Ishikawa (cell line): ENCODE measurements around the gene ATG2B.

ENCODE experiments used
- CEBPB ChIP-seq: IDR thresholded peaks from 2 replicates; pipeline ENCODE4 v1.6.1; 2012
- CREB1 ChIP-seq: IDR thresholded peaks from 2 replicates; pipeline ENCODE4 v1.6.1; 2012; ENCODE audit warnings: low read depth
- EGR1 ChIP-seq: IDR thresholded peaks from 2 replicates; pipeline ENCODE4 v1.6.1; 2012
- EP300 ChIP-seq: IDR thresholded peaks from 2 replicates; pipeline ENCODE4 v1.6.1; 2012; ENCODE audit warnings: borderline replicate concordance
- FOXM1 ChIP-seq: IDR thresholded peaks from 2 replicates; pipeline ENCODE4 v1.6.1; 2012; ENCODE audit warnings: low read depth, borderline replicate concordance
- NFIC ChIP-seq: IDR thresholded peaks from 2 replicates; pipeline ENCODE4 v1.6.1; 2012
- RAD21 ChIP-seq: IDR thresholded peaks from 2 replicates; pipeline ENCODE4 v1.6.1; 2012; ENCODE audit warnings: low read depth
- TAF1 ChIP-seq: IDR thresholded peaks from 2 replicates; pipeline ENCODE4 v1.6.1; 2012; ENCODE audit warnings: low read depth, mild to moderate bottlenecking
- TCF12 ChIP-seq: IDR thresholded peaks from 2 replicates; pipeline ENCODE4 v1.6.1; 2012; ENCODE audit warnings: low read depth
- TEAD4 ChIP-seq: IDR thresholded peaks from 2 replicates; pipeline ENCODE4 v1.6.1; 2012
- YY1 ChIP-seq: IDR thresholded peaks from 2 replicates; pipeline ENCODE4 v1.6.1; 2012; ENCODE audit warnings: low read depth
- ZBTB7A ChIP-seq: IDR thresholded peaks from 2 replicates; pipeline ENCODE4 v1.6.1; 2012; ENCODE audit warnings: low read depth
- TF ChIP-seq, protein P1 (sequence below): IDR thresholded peaks from 2 replicates; pipeline ENCODE4 v1.6.1; 2012
- TF ChIP-seq, protein P2 (sequence below): IDR thresholded peaks from 2 replicates; pipeline ENCODE4 v1.6.1; 2012
- TF ChIP-seq, protein P3 (sequence below): IDR thresholded peaks from 2 replicates; pipeline ENCODE4 v1.6.1; 2012; ENCODE audit warnings: low read depth, mild to moderate bottlenecking

Gene ATG2B

DNA sequence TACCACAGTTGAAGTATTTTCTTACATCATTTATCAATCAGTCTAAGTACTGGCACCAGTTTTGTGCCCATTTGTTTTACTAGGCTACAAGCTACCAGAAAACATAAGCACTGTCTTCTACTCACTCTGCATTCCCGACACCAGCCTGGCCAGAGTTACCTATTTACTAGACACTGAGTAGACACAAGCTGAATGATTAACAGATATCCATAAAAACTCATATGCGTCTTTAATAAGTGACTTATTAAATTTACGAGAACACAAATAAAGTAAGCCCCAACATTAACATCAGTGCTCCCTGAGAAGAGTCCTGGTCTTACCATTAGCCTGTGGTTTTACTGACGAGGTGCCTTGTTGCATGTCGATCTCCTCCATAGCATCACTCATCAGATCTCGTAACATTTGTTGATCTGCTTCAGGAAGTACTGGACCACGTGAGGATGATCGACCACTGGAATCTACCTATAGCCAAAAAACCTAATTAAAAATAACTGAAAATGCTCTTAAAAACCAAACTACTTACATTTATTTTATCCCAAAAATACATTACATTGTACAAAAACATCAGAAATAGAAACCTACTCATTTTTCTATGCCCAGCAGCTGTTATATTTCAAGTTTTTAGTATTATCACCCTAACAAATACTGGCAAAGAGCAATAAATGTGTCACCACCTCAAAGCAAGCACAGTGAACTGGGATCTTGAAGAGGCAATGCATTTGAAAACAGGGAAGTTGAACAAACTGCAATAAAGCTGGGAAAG is 53.8 kb downstream of the ATG2B start:
- TF ChIP-seq, protein P1, sequence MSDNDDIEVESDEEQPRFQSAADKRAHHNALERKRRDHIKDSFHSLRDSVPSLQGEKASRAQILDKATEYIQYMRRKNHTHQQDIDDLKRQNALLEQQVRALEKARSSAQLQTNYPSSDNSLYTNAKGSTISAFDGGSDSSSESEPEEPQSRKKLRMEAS: no peak
- TF ChIP-seq EGR1 (no peak), NFIC (no peak)
- TF ChIP-seq, protein P2, sequence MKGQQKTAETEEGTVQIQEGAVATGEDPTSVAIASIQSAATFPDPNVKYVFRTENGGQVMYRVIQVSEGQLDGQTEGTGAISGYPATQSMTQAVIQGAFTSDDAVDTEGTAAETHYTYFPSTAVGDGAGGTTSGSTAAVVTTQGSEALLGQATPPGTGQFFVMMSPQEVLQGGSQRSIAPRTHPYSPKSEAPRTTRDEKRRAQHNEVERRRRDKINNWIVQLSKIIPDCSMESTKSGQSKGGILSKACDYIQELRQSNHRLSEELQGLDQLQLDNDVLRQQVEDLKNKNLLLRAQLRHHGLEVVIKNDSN: no peak

DNA sequence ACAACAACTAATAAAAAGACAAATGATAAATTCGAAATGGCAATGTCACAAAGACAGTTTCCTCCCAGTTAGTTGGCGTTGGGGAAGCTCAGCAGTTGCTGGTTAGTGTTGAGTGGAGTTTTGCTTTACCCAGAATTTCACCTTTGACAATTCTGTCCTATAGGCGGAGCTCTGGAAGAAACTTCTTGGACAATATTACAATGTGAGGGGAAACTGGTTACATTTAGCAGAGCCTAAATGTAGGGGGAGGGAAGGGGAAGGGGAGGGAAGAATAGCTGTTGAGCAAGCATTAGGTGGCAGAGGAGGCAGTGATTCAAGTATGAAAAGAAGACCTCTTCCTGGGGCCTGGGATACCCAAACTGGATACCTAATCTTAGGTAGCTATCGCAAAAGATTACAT is 55.7 kb downstream of the ATG2B start:
- TF ChIP-seq YY1 (no peak), RAD21 (no peak), ZBTB7A (no peak), FOXM1 (no peak), TAF1 (no peak), TCF12 (no peak), TEAD4 (no peak), CREB1 (no peak), CEBPB (no peak), EGR1 (no peak), NFIC (no peak), EP300 (no peak)
- TF ChIP-seq, protein P1: no peak
- TF ChIP-seq, protein P3, sequence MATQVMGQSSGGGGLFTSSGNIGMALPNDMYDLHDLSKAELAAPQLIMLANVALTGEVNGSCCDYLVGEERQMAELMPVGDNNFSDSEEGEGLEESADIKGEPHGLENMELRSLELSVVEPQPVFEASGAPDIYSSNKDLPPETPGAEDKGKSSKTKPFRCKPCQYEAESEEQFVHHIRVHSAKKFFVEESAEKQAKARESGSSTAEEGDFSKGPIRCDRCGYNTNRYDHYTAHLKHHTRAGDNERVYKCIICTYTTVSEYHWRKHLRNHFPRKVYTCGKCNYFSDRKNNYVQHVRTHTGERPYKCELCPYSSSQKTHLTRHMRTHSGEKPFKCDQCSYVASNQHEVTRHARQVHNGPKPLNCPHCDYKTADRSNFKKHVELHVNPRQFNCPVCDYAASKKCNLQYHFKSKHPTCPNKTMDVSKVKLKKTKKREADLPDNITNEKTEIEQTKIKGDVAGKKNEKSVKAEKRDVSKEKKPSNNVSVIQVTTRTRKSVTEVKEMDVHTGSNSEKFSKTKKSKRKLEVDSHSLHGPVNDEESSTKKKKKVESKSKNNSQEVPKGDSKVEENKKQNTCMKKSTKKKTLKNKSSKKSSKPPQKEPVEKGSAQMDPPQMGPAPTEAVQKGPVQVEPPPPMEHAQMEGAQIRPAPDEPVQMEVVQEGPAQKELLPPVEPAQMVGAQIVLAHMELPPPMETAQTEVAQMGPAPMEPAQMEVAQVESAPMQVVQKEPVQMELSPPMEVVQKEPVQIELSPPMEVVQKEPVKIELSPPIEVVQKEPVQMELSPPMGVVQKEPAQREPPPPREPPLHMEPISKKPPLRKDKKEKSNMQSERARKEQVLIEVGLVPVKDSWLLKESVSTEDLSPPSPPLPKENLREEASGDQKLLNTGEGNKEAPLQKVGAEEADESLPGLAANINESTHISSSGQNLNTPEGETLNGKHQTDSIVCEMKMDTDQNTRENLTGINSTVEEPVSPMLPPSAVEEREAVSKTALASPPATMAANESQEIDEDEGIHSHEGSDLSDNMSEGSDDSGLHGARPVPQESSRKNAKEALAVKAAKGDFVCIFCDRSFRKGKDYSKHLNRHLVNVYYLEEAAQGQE: no peak
- TF ChIP-seq, protein P2: no peak

DNA sequence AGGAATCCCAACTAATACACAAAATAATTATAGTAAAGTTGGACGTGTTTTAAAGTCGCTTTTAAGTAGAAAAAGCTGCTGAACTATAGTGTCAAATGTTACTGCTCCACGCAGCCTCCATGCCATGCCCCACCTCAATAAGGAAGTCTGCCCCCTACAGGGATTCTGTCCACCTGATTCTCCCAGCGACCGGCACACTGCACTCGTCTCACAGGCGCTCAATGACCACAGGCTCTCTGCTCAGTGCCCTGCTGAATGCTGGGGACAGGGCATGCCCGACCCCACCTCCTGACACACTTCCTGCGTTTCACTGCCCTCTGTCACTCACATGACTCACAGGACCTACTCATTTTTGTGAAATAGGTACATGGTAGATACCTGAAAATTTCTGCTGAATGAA is 58.2 kb downstream of the ATG2B start:
- no peak for TF ChIP-seq EGR1
- TF ChIP-seq FOXM1: no peak
- no peak for TF ChIP-seq TEAD4
- no peak for TF ChIP-seq TAF1
- no peak for TF ChIP-seq CREB1
- TF ChIP-seq, protein P3: no peak
- TF ChIP-seq, protein P2: no peak
- TF ChIP-seq TCF12: no peak
- TF ChIP-seq RAD21: no peak
- no peak for TF ChIP-seq YY1
- no peak for TF ChIP-seq CEBPB
- TF ChIP-seq NFIC: no peak
- TF ChIP-seq EP300: no peak
- TF ChIP-seq, protein P1: no peak

DNA sequence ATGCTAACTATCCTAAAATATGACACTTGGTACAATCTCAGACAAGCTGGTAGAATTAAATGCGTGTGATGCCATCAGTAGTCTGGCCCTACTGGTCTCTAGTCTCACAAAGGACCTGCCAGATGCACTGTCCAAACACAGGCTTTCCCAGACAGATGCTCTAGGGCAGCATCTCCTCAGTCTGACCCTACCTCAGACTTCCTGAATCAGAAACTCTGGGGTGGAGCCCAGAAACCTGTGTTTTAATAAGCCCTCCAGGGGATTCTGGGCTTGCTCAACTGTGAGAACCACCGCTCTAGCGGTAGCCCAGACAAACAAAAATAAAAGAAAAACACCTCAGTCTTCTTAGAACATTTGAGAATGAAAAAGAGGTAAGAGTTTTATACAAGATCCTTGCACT is 59.2 kb downstream of the ATG2B start:
- TF ChIP-seq, protein P2: no peak
- no peak for TF ChIP-seq EP300

DNA sequence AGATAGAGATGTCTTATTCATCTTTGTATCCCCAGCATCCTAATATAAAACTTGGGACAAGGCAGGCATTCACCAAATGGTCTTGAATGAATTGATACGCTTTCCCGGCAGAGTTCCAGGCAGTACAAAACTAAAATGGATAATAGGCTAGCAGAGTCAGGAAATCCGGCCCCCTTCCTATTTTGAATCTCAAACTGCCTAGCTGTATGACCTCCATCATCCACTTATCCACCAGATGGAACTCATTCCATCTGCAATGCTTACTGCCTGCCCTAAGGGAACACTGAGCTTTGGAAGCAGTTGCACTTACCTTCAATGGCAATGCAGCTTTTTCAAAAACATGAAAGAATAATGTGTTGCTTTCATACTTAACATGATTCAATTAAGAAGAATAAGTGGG is 63.7 kb downstream of the ATG2B start:
- TF ChIP-seq TEAD4 (no peak), CEBPB (no peak), RAD21 (no peak), CREB1 (no peak), TAF1 (no peak), EP300 (no peak), EGR1 (no peak)
